ENCODE measurements around the gene DENND1A.

The DENND1A gene

GRCh38 chr9:123481209-123481865 lies 448.6 kb downstream of the DENND1A start:
- Histone ChIP-seq H3K4me3 (no peak overlapping the region), H3K27ac (no peak overlapping the region)
- TF ChIP-seq, protein P1, sequence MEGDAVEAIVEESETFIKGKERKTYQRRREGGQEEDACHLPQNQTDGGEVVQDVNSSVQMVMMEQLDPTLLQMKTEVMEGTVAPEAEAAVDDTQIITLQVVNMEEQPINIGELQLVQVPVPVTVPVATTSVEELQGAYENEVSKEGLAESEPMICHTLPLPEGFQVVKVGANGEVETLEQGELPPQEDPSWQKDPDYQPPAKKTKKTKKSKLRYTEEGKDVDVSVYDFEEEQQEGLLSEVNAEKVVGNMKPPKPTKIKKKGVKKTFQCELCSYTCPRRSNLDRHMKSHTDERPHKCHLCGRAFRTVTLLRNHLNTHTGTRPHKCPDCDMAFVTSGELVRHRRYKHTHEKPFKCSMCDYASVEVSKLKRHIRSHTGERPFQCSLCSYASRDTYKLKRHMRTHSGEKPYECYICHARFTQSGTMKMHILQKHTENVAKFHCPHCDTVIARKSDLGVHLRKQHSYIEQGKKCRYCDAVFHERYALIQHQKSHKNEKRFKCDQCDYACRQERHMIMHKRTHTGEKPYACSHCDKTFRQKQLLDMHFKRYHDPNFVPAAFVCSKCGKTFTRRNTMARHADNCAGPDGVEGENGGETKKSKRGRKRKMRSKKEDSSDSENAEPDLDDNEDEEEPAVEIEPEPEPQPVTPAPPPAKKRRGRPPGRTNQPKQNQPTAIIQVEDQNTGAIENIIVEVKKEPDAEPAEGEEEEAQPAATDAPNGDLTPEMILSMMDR (IDR thresholded peaks at IDR 0.05): no peak
- DNase-seq (ENCODE audit: low spot score): no peak

GRCh38 chr9:123480791-123481190 lies 449.1 kb downstream of the DENND1A start:
- TF ChIP-seq, protein P1 (IDR thresholded peaks at IDR 0.05): no peak
- H3K27ac ChIP-seq: no peak overlapping the region
- no peak overlapping the region for H3K4me3 ChIP-seq
- DNase-seq (ENCODE audit: low spot score): no peak

GRCh38 chr9:123480096-123480495 lies 449.8 kb downstream of the DENND1A start:
- DNase-seq (ENCODE audit: low spot score): no peak
- no peak overlapping the region for H3K4me3 ChIP-seq
- TF ChIP-seq, protein P1 (IDR thresholded peaks at IDR 0.05): no peak
- no peak overlapping the region for H3K27ac ChIP-seq

GRCh38 chr9:123478967-123479602 lies 450.8 kb downstream of the DENND1A start:
- TF ChIP-seq, protein P1 (IDR thresholded peaks at IDR 0.05): no peak
- Histone ChIP-seq H3K27ac (no peak overlapping the region), H3K4me3 (no peak overlapping the region)
- DNase-seq (ENCODE audit: low spot score): no peak

DNA sequence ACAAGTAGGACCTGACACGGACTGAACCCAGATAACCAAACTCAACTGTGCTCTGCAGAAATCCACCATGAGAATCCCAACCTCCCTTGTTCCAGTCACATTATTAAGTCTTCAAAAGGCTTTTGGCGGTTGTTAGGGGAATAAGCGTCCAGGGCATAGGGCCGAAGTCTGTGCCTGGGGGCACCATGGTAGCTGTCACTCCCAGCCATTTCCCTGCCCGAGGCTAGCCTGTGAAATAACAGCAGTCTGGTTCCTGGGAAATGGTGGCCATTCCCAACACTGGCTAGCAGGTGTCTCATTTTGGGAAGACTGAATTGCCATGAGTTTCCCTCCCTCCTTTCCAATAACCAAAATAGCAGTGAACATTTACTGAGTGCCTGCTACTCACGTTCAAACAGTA lies 451.8 kb downstream of the DENND1A start:
- no peak overlapping the region for H3K27ac ChIP-seq
- DNase-seq (ENCODE audit: low spot score): no peak
- TF ChIP-seq, protein P1 (IDR thresholded peaks at IDR 0.05): no peak
- no peak overlapping the region for H3K4me3 ChIP-seq

- Histone ChIP-seq H3K4me3 (no peak overlapping the region), H3K27ac (no peak overlapping the region)
- TF ChIP-seq, protein P1 (IDR thresholded peaks at IDR 0.05): no peak
- DNase-seq (ENCODE audit: low spot score): no peak
Measured at GRCh38 chr9:123475407-123475806, 454.5 kb downstream of the DENND1A start.

All from coronary artery (tissue), 2 donors.